Measurements from ENCODE around the gene SPATS2L. TPM values are rescaled to one million over a fixed set of nuclear protein-coding genes. Genes with fewer than 3 reads are reported as not detected.

Gene SPATS2L
- total and polyA plus RNA-seq, 2 of the 13 experiments (the other 11 are each of a cell fraction or from before 2014, with no cell fraction given): 154 to 212 TPM

DNA sequence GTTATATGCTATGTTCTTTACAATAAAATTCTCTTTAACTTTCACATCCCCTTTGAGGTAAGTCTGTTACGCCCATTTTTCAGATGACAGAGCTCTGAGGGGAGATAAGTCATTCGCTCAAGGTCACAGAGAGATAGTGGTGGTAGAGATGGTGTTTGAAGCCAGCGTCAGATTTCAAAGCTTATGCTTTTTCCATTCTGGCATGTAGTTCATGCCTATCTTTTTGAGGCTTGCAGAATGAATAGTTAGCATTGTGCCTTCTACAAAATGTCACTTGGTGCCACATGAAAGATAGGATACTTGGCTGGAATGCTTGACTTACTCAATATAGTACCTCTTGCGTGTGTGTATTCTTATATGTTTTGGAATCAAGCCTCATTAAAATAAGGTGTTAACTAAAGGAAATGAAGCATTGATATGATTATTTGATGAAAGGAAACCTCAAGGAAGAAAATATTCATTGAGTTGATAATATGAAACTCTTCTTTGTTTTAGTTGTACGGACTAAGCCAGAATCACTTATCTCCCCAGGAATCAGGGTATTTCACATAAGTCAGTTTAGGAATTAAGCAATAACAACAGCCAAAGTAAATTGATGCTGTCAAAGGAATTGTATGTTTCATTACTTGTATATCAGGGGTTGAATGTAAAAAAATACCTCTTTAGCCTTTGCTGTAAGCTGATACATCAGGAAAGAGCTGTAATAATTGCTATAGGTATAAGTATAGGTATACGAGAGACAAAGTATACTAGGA, 15.5 kb downstream of the SPATS2L start (continued):
- TF ChIP-seq TBX2 (CRISPR knock-in tag; IDR thresholded peaks at IDR 0.05; ENCODE audit: borderline replicate concordance) (peak; percentile 87; the same call in 1 of the 2 replicates), HMG20B (CRISPR knock-in tag; conservative IDR thresholded peaks at IDR 0.05) (0 out of 2 replicates have a peak, but pooled peaks have one; percentile 48), REPIN1 (CRISPR knock-in tag; IDR thresholded peaks at IDR 0.05; ENCODE audit: borderline replicate concordance, low read depth) (peak; percentile 69; the same call in 1 of the 2 replicates), ZNF614 (CRISPR knock-in tag; IDR thresholded peaks at IDR 0.05; ENCODE audit: borderline replicate concordance) (0 out of 2 replicates have a peak, but pooled peaks have one; percentile 75), ERF (CRISPR knock-in tag; IDR thresholded peaks at IDR 0.05) (peak; percentile 39; the same call in 1 of the 2 replicates), PHF21A (CRISPR knock-in tag; IDR thresholded peaks at IDR 0.05) (0 out of 2 replicates have a peak, but pooled peaks have one; percentile 28), ZNF644 (CRISPR knock-in tag; IDR thresholded peaks at IDR 0.05; ENCODE audit: low read depth) (peak; percentile 97)
- TF ChIP-seq, protein P1, sequence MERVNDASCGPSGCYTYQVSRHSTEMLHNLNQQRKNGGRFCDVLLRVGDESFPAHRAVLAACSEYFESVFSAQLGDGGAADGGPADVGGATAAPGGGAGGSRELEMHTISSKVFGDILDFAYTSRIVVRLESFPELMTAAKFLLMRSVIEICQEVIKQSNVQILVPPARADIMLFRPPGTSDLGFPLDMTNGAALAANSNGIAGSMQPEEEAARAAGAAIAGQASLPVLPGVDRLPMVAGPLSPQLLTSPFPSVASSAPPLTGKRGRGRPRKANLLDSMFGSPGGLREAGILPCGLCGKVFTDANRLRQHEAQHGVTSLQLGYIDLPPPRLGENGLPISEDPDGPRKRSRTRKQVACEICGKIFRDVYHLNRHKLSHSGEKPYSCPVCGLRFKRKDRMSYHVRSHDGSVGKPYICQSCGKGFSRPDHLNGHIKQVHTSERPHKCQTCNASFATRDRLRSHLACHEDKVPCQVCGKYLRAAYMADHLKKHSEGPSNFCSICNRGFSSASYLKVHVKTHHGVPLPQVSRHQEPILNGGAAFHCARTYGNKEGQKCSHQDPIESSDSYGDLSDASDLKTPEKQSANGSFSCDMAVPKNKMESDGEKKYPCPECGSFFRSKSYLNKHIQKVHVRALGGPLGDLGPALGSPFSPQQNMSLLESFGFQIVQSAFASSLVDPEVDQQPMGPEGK (CRISPR knock-in tag; IDR thresholded peaks at IDR 0.05): peak; percentile 50; the same call in 1 of the 2 replicates
- TF ChIP-seq, protein P2, sequence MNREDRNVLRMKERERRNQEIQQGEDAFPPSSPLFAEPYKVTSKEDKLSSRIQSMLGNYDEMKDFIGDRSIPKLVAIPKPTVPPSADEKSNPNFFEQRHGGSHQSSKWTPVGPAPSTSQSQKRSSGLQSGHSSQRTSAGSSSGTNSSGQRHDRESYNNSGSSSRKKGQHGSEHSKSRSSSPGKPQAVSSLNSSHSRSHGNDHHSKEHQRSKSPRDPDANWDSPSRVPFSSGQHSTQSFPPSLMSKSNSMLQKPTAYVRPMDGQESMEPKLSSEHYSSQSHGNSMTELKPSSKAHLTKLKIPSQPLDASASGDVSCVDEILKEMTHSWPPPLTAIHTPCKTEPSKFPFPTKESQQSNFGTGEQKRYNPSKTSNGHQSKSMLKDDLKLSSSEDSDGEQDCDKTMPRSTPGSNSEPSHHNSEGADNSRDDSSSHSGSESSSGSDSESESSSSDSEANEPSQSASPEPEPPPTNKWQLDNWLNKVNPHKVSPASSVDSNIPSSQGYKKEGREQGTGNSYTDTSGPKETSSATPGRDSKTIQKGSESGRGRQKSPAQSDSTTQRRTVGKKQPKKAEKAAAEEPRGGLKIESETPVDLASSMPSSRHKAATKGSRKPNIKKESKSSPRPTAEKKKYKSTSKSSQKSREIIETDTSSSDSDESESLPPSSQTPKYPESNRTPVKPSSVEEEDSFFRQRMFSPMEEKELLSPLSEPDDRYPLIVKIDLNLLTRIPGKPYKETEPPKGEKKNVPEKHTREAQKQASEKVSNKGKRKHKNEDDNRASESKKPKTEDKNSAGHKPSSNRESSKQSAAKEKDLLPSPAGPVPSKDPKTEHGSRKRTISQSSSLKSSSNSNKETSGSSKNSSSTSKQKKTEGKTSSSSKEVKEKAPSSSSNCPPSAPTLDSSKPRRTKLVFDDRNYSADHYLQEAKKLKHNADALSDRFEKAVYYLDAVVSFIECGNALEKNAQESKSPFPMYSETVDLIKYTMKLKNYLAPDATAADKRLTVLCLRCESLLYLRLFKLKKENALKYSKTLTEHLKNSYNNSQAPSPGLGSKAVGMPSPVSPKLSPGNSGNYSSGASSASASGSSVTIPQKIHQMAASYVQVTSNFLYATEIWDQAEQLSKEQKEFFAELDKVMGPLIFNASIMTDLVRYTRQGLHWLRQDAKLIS (CRISPR knock-in tag; IDR thresholded peaks at IDR 0.05): 0 out of 2 replicates have a peak, but pooled peaks have one; percentile 62
- TF ChIP-seq, protein P3, sequence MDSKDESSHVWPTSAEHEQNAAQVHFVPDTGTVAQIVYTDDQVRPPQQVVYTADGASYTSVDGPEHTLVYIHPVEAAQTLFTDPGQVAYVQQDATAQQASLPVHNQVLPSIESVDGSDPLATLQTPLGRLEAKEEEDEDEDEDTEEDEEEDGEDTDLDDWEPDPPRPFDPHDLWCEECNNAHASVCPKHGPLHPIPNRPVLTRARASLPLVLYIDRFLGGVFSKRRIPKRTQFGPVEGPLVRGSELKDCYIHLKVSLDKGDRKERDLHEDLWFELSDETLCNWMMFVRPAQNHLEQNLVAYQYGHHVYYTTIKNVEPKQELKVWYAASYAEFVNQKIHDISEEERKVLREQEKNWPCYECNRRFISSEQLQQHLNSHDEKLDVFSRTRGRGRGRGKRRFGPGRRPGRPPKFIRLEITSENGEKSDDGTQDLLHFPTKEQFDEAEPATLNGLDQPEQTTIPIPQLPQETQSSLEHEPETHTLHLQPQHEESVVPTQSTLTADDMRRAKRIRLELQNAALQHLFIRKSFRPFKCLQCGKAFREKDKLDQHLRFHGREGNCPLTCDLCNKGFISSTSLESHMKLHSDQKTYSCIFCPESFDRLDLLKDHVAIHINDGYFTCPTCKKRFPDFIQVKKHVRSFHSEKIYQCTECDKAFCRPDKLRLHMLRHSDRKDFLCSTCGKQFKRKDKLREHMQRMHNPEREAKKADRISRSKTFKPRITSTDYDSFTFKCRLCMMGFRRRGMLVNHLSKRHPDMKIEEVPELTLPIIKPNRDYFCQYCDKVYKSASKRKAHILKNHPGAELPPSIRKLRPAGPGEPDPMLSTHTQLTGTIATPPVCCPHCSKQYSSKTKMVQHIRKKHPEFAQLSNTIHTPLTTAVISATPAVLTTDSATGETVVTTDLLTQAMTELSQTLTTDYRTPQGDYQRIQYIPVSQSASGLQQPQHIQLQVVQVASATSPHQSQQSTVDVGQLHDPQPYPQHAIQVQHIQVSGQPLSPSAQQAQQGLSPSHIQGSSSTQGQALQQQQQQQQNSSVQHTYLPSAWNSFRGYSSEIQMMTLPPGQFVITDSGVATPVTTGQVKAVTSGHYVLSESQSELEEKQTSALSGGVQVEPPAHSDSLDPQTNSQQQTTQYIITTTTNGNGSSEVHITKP (CRISPR knock-in tag; IDR thresholded peaks at IDR 0.05; ENCODE audit: low read depth): 0 out of 2 replicates have a peak, but pooled peaks have one; percentile 56
- TF ChIP-seq, protein P4, sequence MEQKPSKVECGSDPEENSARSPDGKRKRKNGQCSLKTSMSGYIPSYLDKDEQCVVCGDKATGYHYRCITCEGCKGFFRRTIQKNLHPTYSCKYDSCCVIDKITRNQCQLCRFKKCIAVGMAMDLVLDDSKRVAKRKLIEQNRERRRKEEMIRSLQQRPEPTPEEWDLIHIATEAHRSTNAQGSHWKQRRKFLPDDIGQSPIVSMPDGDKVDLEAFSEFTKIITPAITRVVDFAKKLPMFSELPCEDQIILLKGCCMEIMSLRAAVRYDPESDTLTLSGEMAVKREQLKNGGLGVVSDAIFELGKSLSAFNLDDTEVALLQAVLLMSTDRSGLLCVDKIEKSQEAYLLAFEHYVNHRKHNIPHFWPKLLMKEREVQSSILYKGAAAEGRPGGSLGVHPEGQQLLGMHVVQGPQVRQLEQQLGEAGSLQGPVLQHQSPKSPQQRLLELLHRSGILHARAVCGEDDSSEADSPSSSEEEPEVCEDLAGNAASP (CRISPR knock-in tag; IDR thresholded peaks at IDR 0.05; ENCODE audit: borderline replicate concordance): peak; percentile 82
